ENCODE results near the gene THAP10. TPM values are rescaled to one million over a fixed set of nuclear protein-coding genes. Genes with fewer than 3 reads are reported as not detected.
"Not testable (repeated sequence)": the region's sequence is repeated elsewhere in the genome, so short reads cannot be mapped to it uniquely, and the experiment has no call there.

Gene THAP10
- total RNA-seq (2014; rRNA removed; shearing (Covaris generic)), result 4.5 and 6.6 TPM in 2 replicates

- peak; percentile 99 for DNase-seq (ENCODE audit: low read depth)
Measured at GRCh38 chr15:70892002-70892911, at the start of gene THAP10, which contains the start of gene LRRC49. THAP10 (minus strand) TSS chr15:70892433; CDS start chr15:70892272, 161 bp downstream. LRRC49 (plus strand) TSS chr15:70892826; CDS start chr15:70892895, 69 bp downstream.

GRCh38 chr15:70936326-70936725 is 44.1 kb upstream of the THAP10 start:
- DNase-seq (ENCODE audit: low read depth), result no peak

GRCh38 chr15:70935631-70936030 is 43.4 kb upstream of the THAP10 start:
- DNase-seq (ENCODE audit: low read depth), result no peak

DNA sequence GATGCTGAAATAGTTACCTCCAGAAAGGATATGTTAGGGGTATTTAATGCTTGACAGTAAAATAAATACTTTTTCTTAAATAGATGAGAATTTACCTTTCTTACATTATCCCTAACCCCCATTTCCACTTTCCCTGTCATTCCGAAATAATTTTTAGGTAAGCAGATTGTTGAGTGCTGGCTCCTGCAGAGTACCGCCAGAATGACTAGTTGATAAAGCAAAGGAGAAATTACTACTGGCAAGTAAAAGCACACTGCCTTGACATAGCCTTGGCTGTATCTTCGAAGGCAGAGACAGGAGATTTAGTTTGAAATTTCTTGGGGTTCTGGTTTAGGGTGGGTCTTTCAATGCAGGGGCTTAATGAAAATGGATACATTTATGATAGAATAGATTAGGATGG is 41.2 kb upstream of the THAP10 start:
- DNase-seq (ENCODE audit: low read depth), result no peak

GRCh38 chr15:70932397-70932796 is 40.2 kb upstream of the THAP10 start:
- DNase-seq (ENCODE audit: low read depth), result no peak

GRCh38 chr15:70931821-70932220 is 39.6 kb upstream of the THAP10 start:
- DNase-seq (ENCODE audit: low read depth), result no peak

GRCh38 chr15:70926914-70927313 is 34.7 kb upstream of the THAP10 start:
- not testable (repeated sequence) for DNase-seq (ENCODE audit: low read depth)

- no peak for DNase-seq (ENCODE audit: low read depth)
Measured at GRCh38 chr15:70923311-70924080, 31.3 kb upstream of the THAP10 start.

DNA sequence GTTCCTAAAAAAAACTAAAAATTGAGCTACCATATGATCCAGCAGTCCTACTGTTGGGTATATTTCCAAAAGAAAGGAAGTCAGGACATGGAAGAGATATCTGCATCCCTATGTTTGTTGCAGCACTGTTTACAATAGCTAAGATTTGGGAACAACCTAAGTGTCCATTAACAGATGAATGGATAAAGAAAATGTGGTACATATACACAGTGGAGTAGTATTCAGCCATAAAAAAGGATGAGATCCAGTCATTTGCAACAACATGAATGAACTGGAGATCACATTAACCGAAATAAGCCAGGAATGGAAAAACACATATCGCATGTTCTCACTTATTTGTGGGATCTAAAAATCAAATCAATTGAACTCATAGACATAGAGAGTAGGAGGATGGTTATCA is 29.9 kb upstream of the THAP10 start:
- no peak for DNase-seq (ENCODE audit: low read depth)

GRCh38 chr15:70920981-70921696 is 28.9 kb upstream of the THAP10 start:
- DNase-seq (ENCODE audit: low read depth), result no peak

DNA sequence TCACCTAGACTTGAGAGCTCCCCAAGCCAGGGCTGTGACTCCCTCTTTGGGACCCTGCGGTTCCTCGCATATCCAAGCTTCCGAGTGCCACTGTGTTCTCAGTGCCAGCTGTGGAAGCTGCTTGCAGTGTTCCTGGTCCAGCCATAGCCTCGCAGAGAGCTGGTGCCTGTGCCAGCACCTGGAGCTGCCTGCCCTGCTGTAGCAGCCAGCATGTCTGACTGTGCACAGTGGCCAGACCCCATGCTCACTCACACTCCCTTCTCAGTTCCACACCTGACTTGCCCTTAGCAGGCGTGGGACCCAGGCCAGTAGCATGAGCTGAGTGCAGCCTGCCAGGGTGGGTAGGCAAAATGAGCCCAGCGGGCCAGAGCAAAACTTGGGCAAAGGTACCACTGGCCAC is 25.7 kb upstream of the THAP10 start:
- no peak for DNase-seq (ENCODE audit: low read depth)

DNA sequence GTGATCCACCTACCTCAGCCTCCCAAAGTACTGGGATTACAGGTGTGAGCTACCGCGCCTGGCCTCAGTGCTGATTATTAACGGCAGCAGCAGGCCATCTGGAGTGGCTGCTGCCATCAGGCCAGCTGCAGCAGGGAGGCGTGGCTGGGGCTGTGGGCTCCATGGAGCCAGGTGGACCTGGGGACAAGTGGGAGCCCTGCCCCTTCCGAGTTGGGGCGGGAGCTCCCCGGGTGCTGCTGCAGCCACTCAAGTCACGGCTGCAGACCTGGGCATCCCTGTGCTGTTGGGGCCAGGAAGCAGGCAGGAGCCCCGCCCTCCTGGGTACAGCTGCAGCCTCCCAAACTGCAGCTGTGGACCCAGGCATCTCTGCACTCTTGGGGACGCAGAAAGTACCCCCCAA is 24.3 kb upstream of the THAP10 start:
- DNase-seq (ENCODE audit: low read depth), result no peak

DNA sequence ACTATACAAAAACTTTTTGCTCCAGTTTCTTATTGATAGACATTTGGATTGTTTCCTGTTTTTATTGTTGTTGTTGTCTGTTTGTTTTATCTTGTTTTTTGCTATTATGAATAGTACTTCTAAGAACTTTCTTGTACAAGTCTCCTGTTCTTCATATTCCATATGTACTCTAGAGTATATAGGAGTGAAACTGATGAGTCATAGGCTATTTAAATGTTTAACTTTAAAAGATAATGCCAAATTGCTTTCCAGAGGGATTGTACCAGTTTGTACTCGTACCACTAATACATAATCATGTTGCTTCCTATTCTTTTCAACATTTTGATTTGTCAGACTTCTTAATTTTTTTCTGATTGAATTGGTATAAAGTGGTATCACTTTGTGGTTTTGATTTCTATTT is 20.0 kb upstream of the THAP10 start:
- no peak for DNase-seq (ENCODE audit: low read depth)

DNA sequence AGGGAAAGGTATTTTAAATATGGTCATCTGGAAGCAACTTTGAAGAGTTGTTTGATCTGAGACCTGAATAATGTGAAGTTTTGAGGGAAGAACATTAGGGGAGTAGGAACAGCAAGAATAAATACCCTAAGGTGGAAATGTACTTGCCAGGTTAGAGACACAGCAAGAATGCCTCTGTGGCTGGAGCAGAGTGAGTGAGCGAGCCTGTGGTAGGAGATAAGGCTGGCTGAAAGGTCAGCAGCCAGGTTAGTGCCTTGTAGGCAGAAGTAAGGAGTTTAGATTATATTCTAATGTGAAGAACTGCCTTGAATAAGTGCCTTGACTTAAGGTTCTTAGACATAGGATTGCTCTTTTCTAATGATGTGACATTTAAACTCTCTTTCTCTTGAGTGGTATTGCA is 18.7 kb upstream of the THAP10 start:
- no peak for DNase-seq (ENCODE audit: low read depth)

GRCh38 chr15:70907784-70908471 is 15.7 kb upstream of the THAP10 start:
- no peak for DNase-seq (ENCODE audit: low read depth)

DNA sequence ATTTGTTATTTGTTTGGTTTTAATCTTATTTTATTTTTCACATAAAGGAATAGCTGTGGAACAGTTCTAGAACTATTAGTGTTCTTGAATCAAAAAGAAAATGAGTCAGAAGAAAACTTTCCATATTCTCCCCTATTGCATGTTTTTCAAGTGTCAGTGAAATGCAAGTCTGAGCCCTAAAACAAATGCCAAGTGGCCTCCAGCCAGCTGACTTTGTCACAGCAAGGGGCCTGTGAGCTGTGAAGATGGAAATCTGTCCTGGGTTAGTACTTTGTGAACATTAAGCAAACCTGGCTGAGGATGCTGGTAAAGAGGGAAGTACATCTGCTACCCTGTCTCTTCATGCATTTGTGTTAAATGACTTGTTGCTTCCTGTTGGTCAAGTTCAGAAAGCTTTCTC is 14.6 kb upstream of the THAP10 start:
- peak; percentile 15 for DNase-seq (ENCODE audit: low read depth)

- peak; percentile 84 for DNase-seq (ENCODE audit: low read depth)
Measured at GRCh38 chr15:70902107-70902506, 9.9 kb upstream of the THAP10 start.

- peak; percentile 78 for DNase-seq (ENCODE audit: low read depth)
Measured at GRCh38 chr15:70892912-70893560, 803 bp upstream of the THAP10 start.

DNA sequence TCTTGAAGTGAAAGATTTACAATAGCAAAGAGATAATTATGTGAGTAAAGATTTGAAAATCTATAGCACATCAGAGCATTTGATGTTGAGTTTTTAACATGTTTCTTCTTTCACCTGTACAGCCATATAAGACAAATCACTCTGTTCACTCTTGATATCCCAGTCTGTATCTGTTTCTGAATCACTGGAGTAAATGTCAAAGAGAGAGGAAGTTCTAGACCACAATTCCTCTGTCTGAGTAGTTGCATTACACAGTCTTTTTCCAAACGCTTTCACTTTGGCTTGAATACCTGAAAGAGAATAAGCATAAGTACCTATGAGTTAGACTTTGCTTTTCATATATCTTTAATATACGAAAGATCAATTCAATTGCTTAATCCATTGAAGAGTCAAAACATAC is 9.9 kb downstream of the THAP10 start:
- DNase-seq (ENCODE audit: low read depth), result peak; percentile 60

DNA sequence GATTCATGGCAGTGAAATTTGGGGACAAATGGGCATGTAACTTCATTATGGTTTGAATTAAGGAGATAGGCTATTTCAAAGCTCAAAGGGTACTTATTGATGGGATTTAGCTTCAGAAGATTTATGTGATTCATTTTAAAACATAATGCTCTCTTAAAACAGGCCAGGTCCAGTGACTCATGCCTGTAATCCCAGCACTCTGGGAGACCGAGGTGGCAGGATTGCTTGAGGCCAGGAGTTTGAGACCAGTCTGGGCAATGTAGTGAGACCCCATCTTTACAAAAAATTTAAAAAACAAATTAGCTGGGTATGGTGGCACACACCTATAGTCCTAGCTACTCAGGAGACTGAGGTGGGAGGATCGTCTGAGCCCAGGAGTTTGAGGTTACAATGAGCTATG is 11.5 kb downstream of the THAP10 start:
- DNase-seq (ENCODE audit: low read depth), result peak; percentile 59

- peak; percentile 70 for DNase-seq (ENCODE audit: low read depth)
Measured at GRCh38 chr15:70879401-70879800, 12.8 kb downstream of the THAP10 start.
